Gastrocnemius medialis (tissue), 4 donors: ENCODE data around the gene MRPS16.

ENCODE experiments used
- POLR2A ChIP-seq, 2 donors: fragments of 450-650 bp; IDR thresholded peaks; one replicate each; pipeline ENCODE4 v1.6.1; 2017; ENCODE audit warnings: antibody characterized with exemption in 2 of 2, mild to moderate bottlenecking in 2 of 2, moderate library complexity in 2 of 2
- TF ChIP-seq, protein P1 (sequence below), 5 experiments: fragments of 450-650 bp in 3 of 5; fragments of 200-600 bp in 2 of 5; sonication (generic) in 2 of 5; IDR thresholded peaks in 4 of 5; conservative IDR thresholded peaks in 1 of 5; 1 replicate in 4 of 5; 2 replicates in 1 of 5; pipeline ENCODE4 v1.5.1; 2016 to 2019; ENCODE audit warnings: antibody characterized with exemption in 5 of 5, mild to moderate bottlenecking in 3 of 5, moderate library complexity in 3 of 5

DNA sequence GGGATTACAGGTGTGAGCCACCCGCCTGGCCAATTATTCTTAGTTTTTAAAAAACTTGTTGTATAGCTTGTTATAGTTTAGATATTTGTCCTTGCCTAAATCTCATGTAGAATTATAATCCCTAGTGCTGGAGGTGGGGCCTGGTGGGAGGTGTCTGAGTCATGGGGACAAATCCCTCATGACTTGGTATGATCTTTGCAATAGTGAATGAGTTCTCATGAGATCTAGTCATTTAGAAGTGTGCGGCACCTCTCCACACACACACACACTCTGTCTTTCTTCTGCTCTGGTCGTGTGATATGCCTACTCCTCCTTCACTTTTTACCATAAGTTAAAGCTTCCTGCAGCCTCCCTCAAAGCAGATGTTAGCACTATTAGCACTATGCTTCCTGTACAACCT is 47.4 kb downstream of the MRPS16 start:
- TF ChIP-seq, protein P1, sequence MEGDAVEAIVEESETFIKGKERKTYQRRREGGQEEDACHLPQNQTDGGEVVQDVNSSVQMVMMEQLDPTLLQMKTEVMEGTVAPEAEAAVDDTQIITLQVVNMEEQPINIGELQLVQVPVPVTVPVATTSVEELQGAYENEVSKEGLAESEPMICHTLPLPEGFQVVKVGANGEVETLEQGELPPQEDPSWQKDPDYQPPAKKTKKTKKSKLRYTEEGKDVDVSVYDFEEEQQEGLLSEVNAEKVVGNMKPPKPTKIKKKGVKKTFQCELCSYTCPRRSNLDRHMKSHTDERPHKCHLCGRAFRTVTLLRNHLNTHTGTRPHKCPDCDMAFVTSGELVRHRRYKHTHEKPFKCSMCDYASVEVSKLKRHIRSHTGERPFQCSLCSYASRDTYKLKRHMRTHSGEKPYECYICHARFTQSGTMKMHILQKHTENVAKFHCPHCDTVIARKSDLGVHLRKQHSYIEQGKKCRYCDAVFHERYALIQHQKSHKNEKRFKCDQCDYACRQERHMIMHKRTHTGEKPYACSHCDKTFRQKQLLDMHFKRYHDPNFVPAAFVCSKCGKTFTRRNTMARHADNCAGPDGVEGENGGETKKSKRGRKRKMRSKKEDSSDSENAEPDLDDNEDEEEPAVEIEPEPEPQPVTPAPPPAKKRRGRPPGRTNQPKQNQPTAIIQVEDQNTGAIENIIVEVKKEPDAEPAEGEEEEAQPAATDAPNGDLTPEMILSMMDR (IDR thresholded peaks at IDR 0.05 in 4 of 5, conservative IDR thresholded peaks at IDR 0.05 in 1 of 5), result no peak
- no peak for TF ChIP-seq POLR2A (IDR thresholded peaks at IDR 0.05)
